Testis (tissue), 2 donors: ENCODE measurements around the gene ITPKB.

Source experiments
- CTCF ChIP-seq, 3 experiments: fragments of 450-650 bp in 2 of 3; fragments of 200-600 bp in 1 of 3; sonication (generic) in 1 of 3; IDR thresholded peaks; one replicate each; pipeline ENCODE4 v1.5.1; 2016 to 2019; ENCODE audit warnings: antibody characterized with exemption in 3 of 3, mild to moderate bottlenecking in 2 of 3, moderate library complexity in 1 of 3
- POLR2A ChIP-seq: fragments of 450-650 bp; IDR thresholded peaks from one replicate; pipeline ENCODE4 v1.6.1; 2017; ENCODE audit warnings: antibody characterized with exemption, mild to moderate bottlenecking, moderate library complexity

GRCh38 chr1:226682871-226683814 is 55.9 kb downstream of the ITPKB start:
- TF ChIP-seq POLR2A: no peak
- TF ChIP-seq CTCF (IDR thresholded peaks at IDR 0.05): no peak
